OCI-LY3 (cell line): ENCODE results near the gene UBTD1.

Experiments
- CTCF ChIP-seq: fragments of 200-600, 300-600 bp; sonication (generic); IDR thresholded peaks from 2 replicates; pipeline ENCODE4 v1.5.1; 2014; ENCODE audit warnings: antibody characterized with exemption, low read length, low read depth
- EZH2phosphoT487 ChIP-seq: fragments of 200-600 bp; shearing (Covaris generic); IDR thresholded peaks from 2 replicates; pipeline ENCODE4 v1.6.1; 2018; ENCODE audit warnings: antibody characterized with exemption, mixed run types, low read depth

GRCh38 chr10:97494863-97495506 lies 3.7 kb upstream of the UBTD1 start:
- no peak for TF ChIP-seq CTCF
- TF ChIP-seq EZH2phosphoT487 = no peak
